Hippocampal formation (tissue), 2 donors: ENCODE data around the gene PHF5A.
"Not testable (repeated sequence)": the region's sequence is repeated elsewhere in the genome, so short reads cannot be mapped to it uniquely, and the experiment has no call there.

ENCODE experiments used
- DNase-seq, 2 donors: peaks; one replicate each; lab custom pipeline; 2025; lab: John Stamatoyannopoulos, UW

Gene PHF5A

GRCh38 chr22:41447435-41448188, 20.9 kb downstream of the PHF5A start:
- peak; percentile 73 for DNase-seq

DNA sequence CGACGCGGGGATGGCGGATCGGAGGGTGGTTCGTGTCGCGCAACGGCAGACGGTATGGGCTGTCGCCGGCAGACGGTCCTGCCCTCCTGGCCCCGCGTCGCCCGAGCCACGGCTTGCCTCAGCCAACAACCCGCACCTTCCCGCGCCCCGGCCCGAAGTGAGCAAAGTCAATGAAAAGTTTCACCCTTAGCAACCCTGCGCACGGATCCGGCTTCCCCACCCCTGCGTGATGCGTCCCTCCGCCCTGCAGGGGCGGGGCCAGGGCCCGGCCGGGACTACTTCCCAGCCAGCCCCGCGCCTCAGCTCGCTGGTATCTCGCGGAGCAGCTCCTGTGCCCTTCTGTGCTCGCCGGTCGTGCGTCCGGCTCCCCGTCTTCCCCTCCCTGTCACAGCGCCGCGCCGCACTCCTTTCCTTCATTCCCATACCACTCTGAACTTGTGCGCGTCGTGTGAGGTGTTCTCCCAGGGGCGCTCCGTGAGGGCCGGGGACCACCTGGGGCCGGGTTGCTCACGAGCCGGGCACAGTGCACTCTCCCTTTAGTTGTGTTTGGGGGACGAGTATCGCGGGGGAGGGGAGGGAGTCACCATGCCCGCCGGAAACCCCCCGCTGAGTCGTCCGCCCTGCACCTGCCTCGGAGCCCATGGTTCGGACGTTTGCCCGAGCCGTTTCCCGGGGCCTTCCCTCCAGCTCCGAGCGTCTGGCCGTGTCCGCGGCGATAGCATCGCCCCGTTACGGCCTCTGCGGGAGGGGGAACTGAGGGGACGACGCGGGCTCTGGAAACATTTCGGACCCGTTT, 21.7 kb downstream of the PHF5A start, which contains the start of gene TOB2:
Gene TOB2 (minus strand): TSS at position 163 of the 796 bp plus-strand sequence. CDS start 9,456 bp downstream, outside the sequence.
- DNase-seq: peak; percentile 92 to 97

GRCh38 chr22:41446057-41446501, 22.4 kb downstream of the PHF5A start:
- no peak for DNase-seq

GRCh38 chr22:41445129-41446056, 23.1 kb downstream of the PHF5A start:
- DNase-seq: no peak

DNA sequence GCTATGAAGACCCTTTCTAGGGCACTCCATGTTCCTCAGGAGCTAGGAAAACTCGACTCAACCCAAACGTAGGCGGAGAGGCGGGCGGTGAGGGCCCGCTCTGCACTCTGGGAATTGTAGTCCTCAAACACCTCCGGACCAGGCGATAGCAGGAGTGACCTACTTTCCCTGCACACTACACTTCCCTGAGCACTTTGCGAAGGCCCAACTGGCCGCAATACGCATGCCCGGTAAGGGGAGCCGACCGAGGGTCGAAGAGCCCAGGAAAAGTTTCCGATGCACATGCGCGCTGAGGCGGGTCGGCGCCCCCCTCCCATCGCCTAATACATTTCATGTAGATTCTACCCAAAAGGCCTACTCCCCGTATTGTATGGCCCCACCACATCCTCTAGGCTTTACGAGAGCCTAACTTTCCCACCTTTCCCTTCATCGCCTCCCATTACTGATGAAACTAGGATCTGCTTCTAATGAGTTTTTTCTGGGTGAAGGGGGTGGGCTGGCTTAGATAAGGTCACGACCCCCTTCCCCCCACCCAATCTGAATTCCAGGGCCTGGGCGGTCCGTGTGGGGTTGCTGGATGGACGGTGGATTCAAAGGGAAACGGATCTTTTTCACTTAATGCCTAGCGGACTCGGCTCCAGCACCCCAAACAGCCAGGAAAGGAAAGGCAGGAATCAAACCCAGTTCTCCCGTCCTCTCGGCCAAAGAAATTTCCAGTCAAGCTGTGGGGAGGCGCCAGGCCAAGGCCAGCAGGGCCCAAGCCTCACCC, 23.9 kb downstream of the PHF5A start:
- peak; percentile 80 to 86 for DNase-seq

- DNase-seq: peak in 1 of 2 donors; percentile 44
Observed at GRCh38 chr22:41442240-41442792, 26.2 kb downstream of the PHF5A start.

GRCh38 chr22:41440511-41440910, 28.0 kb downstream of the PHF5A start:
- DNase-seq: not testable (repeated sequence)

GRCh38 chr22:41437198-41437597, 31.3 kb downstream of the PHF5A start:
- DNase-seq: no peak

GRCh38 chr22:41436322-41437113, 32.0 kb downstream of the PHF5A start:
- no peak for DNase-seq

DNA sequence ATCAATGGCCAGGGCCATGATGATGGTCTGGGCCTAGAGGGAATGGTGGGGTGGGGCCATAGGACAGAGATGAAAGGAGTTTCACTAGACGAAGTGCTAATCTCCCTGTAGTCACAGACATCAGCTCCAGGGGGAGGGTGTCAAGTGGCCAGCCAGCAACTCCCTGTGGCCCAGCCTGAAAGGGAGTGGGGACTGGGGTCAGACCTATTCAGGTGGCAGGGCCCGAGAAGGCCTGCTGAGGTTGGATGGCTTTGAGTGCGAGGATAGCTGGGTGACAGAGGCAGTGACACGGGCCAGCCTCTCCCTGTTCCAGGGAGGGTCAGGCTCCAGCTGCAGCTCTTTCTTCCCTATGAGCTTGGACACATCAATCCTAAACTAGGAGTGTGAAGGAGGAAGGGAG, 32.9 kb downstream of the PHF5A start:
- no peak for DNase-seq

DNA sequence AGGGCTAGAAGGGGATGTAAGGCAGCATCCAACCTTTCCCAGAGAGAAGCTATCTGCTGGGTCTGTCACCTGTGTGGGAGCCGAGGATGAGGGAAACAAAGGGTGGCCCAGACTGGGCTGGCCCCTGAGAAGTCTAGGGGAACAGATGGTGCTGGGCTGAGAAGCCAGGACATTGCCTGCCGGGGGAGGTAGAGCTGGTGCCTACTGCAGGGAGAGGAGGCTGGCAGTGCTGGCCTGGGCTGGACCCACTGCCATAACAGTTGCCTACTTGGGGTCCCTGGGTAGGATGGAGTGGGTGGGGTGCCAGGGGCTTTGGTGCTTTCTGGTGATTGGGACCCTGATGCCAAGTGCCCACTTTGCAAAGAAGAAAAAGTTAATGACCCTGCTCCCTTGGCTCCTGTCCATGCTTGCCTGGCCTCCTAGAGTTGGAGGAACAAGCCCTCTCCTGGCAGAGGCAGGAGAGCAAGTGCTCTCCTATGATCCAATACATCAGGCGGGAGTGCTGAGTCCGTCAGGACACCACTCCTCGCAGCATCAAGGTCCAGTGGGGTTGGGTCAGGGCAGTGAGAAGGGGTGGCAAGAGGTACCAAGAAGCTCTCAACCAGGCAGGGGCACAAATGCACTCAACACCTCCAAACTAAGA, 34.0 kb downstream of the PHF5A start:
- not testable (repeated sequence) for DNase-seq

- DNase-seq: not testable (repeated sequence)
Observed at GRCh38 chr22:41433480-41433879, 35.0 kb downstream of the PHF5A start.

- no peak for DNase-seq
Observed at GRCh38 chr22:41431656-41432055, 36.8 kb downstream of the PHF5A start.

DNA sequence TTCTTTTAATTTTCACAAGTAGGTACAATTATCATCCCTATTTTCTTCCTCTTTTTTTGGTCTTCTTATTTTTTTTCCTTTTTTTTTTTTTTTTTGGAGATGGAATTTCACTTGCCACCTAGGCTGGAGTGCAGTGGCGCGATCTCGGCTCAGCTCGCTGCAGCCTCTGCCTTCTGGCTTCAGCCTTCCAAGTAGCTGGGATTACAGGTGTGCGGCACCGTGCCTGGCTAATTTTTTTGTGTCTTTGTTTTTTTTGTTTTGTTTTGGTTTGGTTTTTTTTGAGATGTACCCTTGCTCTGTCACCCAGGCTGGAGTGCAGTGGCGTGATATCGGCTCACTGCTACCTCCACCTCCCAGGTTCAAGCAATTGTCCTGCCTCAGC, 38.5 kb downstream of the PHF5A start:
- no peak for DNase-seq

DNA sequence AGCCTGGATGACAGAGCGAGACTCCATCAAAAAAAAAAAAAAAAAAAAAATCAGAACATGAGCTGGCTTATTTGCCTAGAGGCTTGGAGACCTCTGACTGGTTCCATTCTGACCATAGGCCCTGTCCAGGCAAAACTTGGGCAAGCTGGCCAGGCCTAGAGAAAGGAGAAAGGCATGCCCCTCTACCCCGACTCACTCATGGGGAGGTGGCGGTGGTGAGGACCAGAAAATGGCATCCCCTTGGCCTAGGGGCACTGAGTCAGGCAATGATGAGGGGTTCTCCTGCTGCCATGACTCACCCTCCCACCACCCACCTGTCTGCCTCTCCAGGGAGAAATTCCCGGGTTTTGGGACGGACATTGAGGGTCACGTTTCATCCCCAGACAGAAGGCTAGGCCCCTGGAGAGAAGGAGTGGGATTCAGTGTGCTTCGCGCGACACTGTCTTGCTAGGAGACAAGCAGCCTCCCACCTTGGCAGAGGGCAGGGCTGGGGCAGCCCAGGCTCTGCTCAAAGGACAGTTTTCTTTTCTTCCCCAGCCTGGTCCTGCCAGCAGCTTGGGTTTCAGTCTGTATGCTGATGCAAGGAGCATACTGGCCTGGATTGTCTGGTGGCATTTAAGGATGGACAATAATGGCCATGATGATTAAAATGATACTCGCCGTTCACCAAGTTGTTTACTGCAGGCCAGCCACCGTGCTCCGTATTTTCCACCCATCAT, 39.1 kb downstream of the PHF5A start:
- DNase-seq: no peak

- no peak for DNase-seq
Observed at GRCh38 chr22:41425660-41426365, 42.7 kb downstream of the PHF5A start.

GRCh38 chr22:41418717-41419116, 49.8 kb downstream of the PHF5A start:
- no peak for DNase-seq
